Prostate gland (tissue), 2 donors: ENCODE measurements around the gene CDH26.

Experiments
- CTCF ChIP-seq, 4 experiments: fragments of 200-600 bp in 2 of 4; fragments of 450-650 bp in 2 of 4; sonication (generic) in 2 of 4; IDR thresholded peaks; 1 replicate in 3 of 4; 2 replicates in 1 of 4; pipeline ENCODE4 v1.5.1; 2016 to 2019; ENCODE audit warnings: antibody characterized with exemption in 4 of 4, mild to moderate bottlenecking in 2 of 4, moderate library complexity in 2 of 4
- POLR2A ChIP-seq: fragments of 450-650 bp; IDR thresholded peaks from one replicate; pipeline ENCODE4 v1.6.1; 2016; ENCODE audit warnings: antibody characterized with exemption, mild to moderate bottlenecking
- POLR2AphosphoS5 ChIP-seq: sonication (generic); formaldehyde crosslinking; IDR thresholded peaks from one replicate; pipeline ENCODE4 v1.6.1; 2017; ENCODE audit warnings: antibody characterized with exemption

GRCh38 chr20:59932616-59933295, 25.5 kb upstream of the CDH26 start:
- TF ChIP-seq CTCF (IDR thresholded peaks at IDR 0.05) = no peak
- TF ChIP-seq POLR2A = no peak
- TF ChIP-seq POLR2AphosphoS5 = no peak
